NCI-H2171 (cell line): ENCODE results near the gene DBH.

Experiments
- DNase-seq: peaks from one replicate; lab custom pipeline; 2025; lab: John Stamatoyannopoulos, UW

The DBH gene

GRCh38 chr9:133604214-133604613 is 31.9 kb upstream of the DBH start:
- DNase-seq, result no peak

DNA sequence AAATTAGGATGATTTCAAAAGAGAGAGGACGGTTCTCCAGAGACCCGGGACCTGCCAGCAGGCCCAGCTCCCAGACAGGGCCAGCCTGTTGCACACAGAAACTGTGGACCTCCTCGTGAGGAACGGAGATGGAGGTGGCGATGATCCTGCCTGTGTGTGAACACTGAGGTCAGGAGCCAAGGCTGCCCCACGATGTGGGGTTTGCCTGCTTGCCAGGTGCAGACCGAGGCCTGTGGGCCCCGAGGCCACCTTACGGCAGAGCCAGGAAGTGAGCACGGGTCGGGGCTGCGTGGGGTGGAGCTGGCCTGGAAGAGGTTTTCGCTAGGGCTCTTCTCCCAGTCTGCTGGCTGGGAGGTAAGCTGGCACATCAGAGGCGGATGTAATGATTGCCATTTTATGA is 31.3 kb upstream of the DBH start:
- DNase-seq, result no peak

DNA sequence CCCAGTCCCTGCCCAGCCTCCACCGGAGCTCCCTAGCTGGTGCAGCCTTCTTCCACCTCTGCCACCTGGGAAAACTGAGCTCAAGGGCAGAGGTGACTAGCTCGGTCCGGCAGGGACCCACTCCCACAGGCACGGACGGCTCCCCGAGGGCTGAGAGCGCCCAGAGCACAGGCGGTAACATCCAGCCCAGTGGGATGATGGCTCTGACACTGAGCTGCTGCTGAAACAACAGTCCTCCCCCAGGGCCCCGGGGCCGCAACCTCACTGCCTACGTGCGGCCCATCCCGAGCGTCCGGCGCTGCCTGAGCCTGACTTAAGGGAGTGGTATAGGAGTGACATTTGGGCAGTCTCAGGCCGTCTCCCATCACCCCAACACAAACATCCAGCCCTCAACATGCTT is 30.7 kb upstream of the DBH start:
- DNase-seq, result no peak

GRCh38 chr9:133605856-133606707 is 30.1 kb upstream of the DBH start:
- no peak for DNase-seq

- DNase-seq, result peak; percentile 8
Observed at GRCh38 chr9:133606708-133607025, 29.5 kb upstream of the DBH start.

- no peak for DNase-seq
Observed at GRCh38 chr9:133607381-133607780, 28.8 kb upstream of the DBH start.

DNA sequence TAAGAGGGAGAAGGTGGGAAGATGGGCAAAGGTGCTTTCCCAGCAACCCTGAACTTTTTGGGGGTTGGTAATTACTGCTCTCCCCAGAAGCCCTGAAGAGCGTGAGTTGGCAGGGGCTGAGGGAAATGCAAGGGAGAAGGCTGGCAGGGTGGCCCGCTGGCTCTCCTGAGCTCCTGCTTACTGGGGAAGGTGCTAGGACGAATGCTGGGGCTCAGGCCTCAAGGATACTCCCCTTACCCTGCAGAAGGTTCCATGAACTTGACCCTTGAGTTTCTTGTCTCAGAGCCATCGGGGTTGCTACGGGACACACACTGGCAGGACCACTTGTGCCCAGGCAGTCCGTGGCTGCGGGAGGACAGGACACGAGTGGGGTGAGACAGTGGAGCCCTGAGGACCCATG is 28.2 kb upstream of the DBH start:
- no peak for DNase-seq

GRCh38 chr9:133608382-133608781 is 27.8 kb upstream of the DBH start:
- no peak for DNase-seq

GRCh38 chr9:133608889-133609288 is 27.3 kb upstream of the DBH start:
- no peak for DNase-seq

DNA sequence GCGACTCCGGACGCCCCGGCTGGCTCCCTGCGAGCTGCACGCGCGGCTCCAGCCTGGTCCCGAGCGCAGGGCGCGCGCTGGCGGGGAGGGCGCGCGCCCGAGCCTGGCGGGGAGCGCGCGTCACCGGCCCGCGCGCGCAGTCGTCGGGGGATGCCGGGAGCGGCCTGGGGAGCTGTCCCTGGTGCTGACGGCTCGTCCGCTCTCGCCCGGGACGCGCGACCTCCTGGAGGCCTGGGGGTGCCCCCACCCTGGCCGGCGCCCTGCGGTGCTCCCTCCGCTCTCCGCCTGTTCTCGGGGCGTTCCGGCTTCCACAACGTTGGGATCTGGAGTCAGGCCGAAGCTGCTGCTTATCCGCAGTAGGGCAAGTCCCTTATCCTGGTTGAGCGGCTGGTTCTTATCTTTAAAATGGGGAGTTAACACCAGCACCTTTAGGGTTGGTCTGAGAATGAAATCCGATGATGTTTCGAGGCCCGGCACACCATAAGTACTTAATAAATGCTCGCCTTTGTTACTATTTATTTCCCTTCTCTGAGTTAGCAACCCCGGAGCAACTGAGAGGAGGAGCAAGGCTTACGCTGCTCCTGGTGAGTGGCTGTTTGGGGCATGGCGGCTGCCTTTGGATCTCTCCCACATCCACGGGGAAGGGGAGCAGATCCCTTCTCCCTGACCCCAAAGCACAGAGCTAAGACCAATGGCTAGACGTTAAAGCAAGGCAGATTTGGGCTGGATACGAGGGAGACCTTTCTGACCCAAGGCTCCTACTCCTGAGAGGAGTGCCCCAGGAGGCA is 26.7 kb upstream of the DBH start, which contains the start of gene FAM163B:
Gene FAM163B, minus strand, starts transcription at position 79 of the 788 bp plus-strand sequence. CDS start 29,166 bp downstream, outside the sequence.
- no peak for DNase-seq

DNA sequence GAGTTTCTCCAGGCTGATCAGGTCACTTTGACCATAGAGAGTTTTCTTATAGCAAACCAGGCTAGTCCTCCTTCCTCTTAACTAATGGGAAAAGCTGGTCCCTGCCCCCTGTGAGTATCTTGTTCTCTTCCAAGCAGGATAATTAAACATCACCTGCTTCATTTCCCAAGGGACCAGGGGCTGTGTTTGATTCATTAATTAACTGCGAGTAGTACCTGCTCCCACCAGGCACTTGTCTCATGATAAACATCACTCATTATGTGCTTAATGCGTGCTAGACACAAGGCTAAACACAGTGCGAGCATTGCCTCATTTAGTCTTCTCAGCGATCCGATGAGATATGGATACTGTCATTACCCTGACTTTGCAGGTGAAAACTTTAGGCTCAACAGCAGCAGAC is 25.3 kb upstream of the DBH start:
- peak; percentile 95 for DNase-seq

- DNase-seq, result no peak
Observed at GRCh38 chr9:133612051-133612450, 24.1 kb upstream of the DBH start.

DNA sequence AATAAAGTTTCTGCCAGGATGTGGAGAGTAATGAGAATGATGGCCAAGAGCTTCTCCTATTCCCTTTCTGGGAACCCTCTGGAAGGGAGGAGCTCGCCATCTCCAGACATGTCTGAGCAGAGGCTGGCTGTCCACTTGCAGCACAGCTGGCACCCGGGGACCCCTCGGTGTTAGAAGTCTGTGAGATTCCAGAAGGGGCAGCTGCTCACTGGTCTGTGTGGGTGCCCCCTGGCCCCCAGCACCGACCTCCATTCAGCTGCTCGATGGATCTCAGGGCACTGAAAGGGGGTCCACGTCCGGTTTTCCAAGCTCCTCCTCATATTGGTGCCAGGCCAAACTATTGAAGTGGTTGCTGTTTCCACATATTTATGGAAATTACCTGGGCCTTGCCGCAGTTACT is 23.3 kb upstream of the DBH start:
- DNase-seq, result no peak

- no peak for DNase-seq
Observed at GRCh38 chr9:133613432-133613831, 22.7 kb upstream of the DBH start.

- DNase-seq, result no peak
Observed at GRCh38 chr9:133614056-133614455, 22.1 kb upstream of the DBH start.

DNA sequence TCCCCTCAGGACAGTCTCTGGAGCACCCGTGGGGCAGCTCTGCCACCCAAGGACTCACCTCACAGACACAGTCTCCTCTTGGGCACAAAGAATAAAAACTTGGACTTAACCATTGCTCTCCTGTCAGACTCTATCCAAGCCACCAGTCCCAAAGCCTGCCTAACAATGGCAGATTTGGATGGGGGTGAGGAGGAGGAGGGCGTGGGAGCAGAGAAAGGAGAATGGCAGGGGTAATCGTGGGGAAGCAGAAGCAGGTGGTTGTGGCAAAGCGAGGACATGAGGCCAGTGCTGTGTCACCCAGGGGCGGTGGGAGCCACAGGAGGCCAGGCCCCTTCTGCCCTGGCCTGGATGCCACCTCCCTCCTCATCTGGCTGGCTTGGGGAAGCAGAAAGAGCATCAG is 21.5 kb upstream of the DBH start:
- DNase-seq, result no peak

GRCh38 chr9:133615186-133615585 is 21.0 kb upstream of the DBH start:
- peak; percentile 59 for DNase-seq

DNA sequence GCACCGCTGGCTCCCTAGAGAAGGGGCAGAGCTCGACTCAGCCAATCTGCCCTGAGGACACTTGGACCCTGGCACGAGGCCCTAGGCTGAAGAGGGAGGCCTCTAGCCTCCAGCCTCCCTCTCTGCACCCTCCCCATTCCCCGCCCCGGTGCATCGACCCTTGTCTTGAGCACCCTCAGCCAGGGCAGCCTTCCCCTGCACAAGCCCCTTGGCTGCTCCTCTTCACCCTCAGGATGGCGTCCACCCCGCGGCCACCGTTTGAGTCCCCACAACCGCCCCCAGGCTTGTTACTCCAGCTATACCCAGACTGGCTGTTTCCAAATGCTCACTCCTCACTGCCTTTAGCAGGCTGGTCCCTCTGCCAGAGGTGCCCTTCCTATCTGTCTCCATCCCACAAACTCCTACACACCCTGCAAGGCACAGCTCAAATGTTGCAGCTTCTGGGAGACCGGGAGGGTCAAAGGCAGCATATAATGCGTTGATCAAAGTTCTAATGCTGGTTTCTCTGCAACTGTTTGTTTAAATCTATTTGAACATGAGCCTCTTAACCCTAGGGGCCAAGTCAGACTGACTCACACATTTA is 20.5 kb upstream of the DBH start:
- DNase-seq, result no peak

DNA sequence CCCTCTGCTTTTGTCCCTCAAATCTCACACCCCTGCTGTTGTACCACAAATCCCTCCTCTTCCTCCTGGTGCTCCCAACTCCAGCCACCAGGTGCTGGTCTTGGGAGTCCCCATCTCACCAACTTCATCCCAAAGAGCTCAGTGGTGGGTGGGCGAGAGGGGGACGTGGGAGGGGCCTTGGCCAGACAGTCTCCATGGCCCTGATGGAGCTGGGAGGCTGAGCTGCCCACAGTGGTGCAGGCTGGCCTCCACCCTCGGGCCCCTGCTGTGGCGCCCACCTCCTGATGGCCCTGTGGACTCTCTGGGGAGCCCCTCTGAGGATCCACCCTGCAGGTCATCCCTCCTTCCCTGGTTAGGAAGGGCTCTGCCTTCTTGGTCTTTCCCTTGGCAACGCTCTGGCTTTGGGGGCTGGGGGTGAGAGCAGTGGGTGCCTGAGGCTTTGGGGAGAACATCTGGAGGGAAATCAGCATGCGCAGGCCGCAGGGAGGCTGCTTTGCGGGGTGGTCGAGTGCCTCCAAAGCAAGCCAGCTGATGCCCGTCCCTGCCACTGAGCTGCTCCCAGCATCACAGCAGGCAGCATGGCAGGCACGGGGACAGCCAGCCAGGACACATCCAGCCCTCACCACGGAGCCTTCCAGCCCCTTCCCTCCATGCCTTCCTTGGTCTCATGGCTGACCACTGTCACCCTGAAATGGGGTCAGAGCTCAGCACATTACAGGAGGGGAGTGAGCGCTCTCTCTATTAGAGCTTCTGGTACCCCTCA is 19.3 kb upstream of the DBH start:
- DNase-seq, result no peak

DNA sequence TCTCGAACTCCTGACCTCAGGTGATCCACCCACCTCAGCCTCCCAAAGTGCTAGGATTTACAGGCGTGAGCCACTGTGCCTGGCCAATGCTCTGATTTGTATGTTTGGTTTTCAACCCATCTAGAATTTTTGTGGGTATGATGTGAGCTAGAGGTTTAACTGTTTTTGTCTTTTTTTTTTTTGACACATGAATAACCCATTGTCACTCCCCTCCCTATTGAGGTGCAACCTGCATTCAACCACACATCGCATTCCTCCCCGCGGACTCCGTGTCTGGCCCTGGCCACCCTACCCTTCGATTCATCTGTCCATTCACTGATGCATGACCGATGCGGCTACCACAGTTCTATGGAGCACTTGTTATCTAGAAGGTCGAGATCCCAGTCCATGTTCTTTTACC is 17.4 kb upstream of the DBH start:
- DNase-seq, result no peak

- no peak for DNase-seq
Observed at GRCh38 chr9:133619791-133620190, 16.4 kb upstream of the DBH start.

GRCh38 chr9:133621725-133622267 is 14.4 kb upstream of the DBH start:
- no peak for DNase-seq
